NCI-H2227 (cell line): Measurements from ENCODE around the gene SIRPB2.

Experiments
- DNase-seq: peaks from one replicate; lab custom pipeline; 2025; ENCODE audit not compliant: unreplicated experiment; lab: John Stamatoyannopoulos, UW

Gene SIRPB2

DNA sequence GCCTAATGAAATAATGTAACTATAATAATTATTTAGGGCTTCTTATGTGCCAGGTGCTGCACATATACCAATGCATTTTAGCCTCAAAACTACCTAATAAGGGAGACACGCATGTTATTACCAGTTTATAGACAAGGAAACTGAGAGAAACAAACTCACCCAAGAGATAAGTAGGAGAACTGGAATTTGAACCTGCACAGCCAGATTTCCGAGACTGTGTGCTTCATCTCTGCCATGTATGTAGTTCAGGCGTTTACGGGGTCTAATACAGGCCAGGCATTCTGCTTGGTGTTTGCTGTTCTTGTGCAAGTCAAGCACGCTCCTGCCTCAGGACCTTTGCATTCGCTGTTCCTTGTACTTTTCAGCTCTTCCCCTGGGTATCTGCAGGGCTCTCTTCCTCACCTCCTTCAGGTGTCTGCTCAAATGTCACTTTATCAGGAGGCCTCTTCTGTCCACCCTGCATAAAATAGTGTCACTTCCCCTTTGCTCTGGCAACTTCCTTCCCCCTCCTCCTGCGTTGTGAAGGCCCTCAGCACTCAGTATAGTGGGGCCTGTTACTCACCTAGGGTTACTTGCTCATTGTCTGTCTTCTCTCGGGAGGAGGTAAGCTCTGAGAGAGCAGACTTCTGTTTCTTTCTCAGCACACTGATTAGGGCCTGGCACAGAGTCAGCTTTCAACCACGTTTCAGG, 18.5 kb downstream of the SIRPB2 start:
- no peak for DNase-seq

DNA sequence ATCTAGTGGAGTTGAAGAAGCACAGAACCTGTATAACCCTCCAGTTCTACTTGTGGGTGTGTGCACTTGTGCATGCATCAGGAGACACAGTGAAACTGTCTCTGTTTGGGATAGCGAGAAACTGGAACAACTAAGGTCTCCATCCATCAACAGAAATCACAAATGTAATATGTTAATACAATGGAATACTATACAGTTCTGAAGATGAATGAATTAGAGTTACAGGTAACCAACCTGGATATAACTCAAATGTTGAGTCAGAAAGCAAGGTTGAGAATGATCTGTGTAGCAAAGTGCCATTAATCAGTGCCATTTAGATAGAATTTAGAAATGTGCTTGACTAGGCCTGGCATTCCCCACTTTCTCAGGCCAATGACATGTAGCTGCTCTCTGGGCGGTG, 20.0 kb downstream of the SIRPB2 start:
- DNase-seq = no peak

DNA sequence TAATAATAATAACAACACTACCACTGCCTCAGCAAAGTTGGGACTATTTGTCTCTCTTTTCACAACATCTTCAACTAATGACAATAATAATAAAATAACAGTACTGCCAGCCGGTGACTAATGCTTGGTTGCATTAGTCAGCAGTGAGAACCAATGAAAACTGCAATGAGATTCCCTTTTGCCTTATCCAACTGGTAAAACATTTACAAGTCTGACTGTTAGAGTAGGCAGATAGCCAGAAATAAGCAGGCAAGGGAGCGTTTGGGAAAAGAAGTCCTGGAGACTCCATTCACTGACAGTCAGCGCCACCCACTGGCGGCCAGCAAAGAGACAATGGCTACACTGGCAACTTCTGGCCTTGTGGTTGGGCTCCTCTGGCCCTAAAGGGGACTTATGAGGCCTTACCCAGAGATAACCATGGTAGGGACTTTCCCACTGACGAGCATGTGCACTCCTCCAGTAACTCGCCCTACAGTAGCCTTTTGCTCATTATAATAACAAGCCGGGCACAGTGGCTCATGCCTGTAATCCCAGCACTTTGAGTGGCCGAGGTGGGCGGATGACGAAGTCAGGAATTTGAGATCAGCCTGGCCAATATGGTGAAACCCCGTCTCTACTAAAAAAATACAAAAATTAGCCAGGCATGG, 21.2 kb downstream of the SIRPB2 start:
- peak; percentile 83 for DNase-seq

DNA sequence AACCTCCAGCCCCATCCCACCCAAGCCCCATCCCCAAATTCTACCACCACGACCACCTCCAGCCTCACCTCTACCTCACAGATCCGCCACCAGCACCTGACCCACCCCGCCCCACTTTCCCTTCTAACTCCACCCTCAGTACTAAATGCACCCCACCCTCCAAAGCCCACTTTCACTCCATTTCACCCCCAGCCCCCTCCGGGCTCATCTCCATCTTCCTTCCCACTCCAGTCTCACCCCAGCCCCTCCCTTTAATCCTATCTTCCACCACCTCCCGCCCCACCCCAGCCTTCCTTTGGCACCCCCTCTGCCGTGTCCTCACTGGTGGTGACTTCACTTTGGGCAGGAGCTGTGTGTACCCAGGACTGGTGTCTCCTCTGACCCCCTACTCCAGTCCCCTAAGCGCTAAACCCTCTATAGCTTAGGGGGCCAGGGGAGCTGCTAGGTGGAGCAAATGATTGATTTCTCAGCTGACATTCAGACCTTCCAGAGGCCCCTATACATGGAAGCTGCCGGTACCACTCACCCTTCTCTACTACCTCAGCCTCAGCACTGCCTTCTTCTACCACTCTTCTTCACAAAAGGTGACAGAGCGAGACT, 21.8 kb downstream of the SIRPB2 start:
- DNase-seq = no peak

DNA sequence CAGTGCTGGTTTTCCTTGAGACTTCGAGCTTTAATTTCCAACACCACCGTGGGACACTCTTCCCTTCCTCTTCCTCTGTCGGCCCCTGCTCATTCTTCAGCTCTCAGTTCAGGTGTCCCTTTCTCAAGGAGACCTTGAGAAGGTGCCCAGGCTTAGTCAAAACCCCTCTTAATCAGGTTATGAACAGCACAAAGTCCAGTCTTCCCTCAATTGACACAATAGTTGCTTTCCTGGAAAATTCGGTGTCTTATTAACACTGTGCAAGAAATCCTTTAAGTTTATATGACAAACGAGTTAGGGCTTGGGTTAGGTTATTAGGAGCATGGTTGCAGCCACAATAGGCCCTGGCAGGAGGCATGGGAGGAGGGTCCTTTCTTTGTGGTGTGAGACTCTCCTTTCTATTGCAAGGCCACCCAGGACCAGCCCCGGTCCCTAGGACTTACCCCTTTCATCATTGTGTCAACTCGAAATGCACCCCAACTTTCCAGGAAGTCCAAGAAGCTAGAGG, 23.0 kb downstream of the SIRPB2 start:
- no peak for DNase-seq

DNA sequence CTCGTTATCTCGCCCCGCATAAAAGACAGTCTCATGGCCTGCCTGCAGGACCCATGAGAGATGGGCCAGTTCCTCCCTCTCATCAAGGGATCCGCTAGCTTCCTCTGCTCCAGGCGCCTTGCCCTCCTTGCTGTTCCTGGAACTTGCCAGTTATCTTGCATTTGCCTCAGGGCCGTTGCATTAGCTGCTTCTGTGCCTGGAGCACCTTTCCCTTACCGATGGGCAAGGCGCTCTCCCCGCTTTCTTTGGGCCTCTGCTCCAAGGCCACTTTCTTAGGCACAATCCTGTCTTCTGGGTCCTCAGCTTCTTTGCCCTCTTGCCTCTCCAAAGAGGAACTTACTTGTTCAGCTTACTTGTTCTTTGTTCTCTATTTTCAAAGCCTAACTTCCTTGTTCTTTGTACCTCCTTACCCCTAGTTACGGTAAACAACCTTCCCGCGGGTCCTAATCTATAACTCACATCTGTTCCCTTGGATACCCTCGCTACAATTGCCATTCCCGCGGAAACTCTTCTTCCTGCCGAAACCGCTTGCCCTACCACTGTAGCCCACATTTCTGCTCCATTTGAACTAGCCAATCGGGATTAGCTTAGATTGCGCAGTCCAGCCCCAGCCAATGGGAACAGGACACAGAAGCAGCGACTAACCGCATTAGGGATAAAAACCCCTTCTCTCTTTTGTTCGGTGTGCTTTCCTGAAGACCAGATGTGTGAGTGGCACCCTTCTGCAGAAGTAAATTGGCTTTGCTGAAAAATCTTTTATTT, 23.7 kb downstream of the SIRPB2 start:
- peak; percentile 31 for DNase-seq

DNA sequence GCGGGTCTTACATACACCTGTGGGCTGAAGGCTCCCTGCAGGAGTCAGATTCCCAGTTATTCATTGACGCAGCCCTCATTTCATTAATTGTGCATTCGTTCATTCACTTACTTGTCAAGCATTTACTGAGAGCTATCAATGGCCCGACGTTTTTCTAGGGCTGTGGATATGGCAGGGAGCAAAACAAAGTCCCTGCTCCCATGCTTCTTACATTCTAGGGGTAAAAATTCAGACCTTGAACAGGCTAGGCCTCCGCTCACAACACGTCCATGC, 24.2 kb downstream of the SIRPB2 start:
- DNase-seq = no peak

DNA sequence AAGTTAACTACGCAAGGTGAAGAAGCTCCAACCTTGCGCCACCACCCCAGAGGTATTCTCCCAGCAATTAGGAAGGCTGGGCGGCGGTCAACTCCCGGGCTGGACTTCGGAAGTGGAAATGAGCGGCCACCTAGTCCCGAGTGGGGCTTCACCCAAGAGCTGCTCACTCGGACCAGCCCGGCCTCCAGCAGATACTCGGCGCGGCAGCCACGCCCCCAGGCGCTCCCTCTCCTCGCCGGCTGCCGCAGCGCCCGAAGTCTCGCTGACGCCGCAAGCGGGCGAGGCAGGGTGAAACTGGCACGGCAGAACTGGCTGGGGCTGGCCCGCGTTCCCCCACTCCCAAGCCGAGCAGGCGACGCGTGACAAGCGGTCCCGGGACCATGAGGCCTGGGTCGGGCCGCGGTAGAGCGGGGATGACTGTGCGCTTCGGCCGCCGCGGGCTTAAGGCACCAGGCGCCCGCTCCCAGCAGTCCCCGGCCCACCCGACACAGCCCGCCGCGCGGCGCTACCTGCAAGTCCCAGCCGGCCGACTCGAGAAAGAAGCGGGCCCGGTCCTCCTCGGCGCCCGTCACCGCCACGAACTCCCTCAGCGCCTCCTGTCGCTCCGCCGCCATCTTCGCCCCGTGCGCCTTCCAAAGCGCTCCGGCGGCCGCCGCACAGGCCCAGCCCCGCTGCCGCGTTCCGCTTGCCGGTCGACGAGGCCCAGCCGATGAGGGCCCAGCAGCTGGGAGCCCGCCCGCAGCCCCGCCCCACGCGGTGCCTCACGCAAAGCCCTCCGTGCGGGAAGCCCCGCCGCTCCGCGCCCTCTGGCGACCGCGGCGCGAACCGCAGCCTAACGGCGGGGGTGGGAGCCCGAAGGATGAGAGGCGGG, 24.8 kb downstream of the SIRPB2 start, which contains the start of gene NSFL1C:
Gene NSFL1C, minus strand, starts transcription at position 639 of the 871 bp plus-strand sequence. Its CDS starts 25 bp downstream, at position 614.
- DNase-seq = peak; percentile 98

DNA sequence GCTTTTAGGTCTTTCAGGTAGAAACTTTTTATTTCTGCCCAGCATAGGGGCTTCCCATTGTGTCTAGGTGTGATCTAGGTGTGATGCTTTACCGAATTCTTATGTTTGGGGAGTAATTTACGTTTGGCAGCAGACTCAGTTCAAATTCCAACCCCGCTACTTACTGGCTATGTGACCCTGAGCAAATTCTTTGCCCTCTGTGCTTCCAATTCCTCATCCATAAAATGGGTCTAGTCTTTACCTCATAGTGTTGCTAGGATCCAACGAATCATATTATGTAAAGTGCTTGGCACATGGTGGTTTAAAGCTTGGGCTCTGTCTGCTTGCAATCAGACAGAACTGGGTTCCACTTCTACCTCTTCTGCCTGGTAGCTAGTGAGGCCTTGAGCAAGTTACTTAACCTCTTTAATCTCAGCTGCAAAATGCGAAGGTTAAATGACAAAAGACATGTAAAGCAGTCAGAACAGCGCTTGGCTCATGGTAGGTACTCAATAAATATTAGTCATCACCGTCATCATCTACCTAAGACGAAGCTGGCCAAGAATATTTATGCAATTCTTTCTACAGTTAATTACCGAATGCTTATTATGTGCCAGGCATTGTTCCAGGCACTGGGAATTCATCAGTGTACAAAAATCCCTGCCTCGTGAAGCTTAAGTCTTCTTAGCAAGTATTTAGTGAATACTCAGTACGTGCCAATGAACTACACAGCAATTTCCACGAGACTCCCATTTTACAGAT, 25.6 kb downstream of the SIRPB2 start:
- no peak for DNase-seq

DNA sequence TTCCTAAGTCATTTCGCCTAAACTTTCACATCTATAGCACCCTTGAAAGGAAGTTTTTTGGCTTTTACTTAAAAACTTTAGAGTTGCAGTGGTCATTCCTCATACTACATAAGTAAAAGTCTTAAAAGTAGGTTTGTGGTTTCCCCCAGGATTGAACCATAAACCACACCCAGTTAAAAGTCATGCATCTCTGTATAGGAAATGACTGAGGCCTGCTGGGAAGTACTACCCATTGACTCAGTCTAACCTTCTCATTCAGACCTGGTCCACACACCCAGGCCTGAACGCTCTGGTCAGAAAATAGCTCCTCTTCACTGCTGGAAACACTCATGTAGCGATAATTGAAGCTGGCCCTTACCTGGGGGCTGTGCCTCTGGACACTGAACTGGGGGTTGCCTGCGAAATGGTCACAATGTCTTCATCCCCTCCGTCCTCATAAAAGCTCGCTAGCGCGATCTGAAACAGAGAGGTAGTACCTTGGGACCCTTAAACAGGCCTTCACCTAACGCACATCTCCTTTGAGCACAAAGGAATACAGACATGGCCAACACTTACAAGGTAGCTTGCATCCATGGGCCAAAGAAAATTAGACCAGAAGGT, 27.1 kb downstream of the SIRPB2 start:
- DNase-seq = no peak

DNA sequence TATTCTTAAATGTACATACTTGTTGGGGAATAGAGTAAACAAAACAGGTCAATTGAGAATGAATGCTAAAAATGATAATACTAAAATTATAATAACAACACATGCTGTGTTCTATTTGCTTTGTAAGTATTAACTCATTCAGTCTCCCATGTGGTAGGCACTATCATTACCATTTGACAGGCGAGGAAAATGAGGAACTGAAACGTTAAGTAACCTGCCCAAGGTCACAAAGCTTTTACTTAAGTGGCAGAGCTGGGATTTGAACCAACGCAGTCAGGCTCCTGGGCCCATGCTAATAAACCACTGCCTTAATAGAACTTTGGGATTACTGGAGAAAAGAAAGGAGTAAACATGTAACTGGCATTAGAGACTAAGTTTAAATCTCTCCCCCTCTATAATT, 28.4 kb downstream of the SIRPB2 start:
- DNase-seq = no peak

DNA sequence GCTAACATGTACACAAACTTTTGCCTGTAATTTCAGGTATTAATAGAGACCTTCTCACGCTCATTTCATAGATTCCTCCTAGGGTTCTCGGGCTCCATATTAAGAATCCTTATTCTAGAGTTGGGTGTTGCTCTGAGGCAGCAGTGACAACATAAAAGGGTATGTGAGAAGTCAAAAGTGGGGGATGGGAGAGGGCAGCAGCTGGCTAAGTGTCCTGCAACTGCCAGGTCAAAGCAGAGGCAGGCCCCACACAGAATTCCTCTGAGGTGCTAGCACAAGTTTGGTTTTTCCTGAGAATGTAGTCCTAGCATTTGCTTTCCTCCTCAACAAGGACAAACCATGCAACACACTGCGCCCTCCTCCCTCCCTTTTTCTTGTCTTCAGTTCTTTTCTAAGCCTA, 29.2 kb downstream of the SIRPB2 start:
- no peak for DNase-seq

DNA sequence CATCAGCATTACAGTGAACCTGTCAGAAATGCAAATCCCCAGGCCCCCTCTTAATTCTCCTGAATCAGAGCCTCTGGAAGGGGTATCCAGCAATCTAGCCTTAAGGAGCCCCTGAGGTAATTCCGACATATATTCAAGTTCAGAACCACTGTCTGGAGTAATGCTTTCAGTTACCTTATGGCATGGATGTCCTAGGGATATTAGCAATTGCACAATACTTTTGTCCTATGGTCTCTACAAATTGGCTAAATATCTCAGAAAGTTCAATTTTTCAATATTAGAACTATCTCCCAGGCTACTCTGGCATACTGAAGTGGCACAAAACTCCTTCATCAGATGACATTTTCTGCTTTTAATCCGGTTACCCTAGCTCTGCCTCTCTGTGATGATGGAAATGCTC, 30.9 kb downstream of the SIRPB2 start:
- DNase-seq = no peak

DNA sequence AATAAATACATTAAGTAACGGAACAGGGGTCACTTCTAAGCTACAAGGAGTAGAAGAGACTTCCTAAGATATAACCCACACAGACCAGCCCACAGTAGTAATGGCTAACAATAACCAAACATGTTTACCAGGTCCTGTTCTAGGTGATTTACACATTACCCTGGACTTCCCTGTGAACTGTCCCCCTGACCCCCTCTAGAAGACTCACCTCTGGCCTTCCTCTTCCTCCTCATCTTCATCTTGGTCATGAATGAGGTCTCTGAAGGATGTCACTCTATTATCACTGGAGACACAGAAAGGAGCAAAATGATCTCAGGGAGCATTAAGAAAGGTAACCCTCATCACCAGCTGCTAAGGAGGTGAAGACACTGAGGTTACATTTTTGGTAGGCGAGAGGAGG, 33.2 kb downstream of the SIRPB2 start:
- no peak for DNase-seq

DNA sequence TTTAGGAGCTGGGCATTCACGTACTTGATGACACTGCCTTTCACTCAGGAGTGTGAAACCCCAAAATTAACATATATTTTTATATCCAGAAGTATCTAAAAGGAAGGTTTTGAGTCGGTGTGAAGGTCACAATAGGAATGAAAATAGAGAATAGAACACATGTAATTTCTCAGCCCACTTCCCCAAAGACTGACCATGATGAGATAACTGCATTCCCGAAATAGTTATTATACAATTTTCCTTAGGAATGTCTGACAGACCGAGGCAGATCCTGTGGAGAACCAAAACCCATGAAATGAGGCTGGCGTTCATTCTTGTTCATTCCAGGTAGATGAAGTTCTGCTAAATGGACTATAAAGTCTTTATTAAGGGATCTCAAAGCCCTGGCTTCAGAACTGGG, 34.9 kb downstream of the SIRPB2 start:
- no peak for DNase-seq

DNA sequence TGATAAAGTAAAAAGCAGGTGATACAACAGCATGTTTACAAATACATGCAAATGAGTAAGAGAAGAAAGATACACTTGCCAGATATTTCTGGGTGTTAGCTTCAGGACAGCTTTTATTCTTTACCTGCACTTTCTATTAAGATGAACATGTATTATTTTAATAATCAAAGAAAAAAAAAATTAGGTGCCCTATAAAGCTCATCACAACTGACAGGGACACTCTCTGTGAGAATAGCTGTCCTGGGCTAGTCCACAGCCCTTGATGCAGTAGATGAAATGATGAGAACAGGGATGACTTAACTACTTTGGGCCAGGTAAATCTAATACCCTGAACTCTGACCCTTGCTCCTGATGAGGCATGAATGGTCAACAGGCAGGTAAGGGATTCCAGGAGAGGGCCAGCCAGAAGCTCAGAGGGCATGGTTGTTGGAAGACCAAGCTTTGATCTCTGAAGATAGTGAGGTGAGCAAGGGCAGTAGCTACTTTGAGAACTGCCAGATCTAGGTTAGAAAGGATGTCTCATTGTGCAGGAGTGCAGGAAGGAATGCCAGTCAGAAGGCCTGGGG, 40.2 kb downstream of the SIRPB2 start:
- DNase-seq = peak; percentile 55

DNA sequence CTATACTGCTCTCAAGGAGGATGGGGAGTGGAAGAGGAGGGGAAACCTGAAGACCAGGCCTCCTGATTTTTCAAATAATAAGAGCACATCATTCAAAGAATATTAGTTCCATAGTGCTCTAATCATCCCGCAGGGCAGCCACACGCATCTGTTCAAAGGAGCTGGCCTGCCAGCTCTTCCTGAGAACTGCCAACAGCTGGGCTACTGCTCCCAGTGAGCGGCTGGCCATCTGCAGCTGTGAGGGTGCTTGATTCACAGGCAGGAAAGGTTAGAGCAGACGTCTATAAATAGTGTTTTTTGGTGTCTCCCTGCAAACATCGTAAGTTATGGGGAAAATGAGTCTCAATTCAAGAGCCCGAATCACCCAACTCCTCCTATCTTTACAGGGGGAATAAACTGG, 41.9 kb downstream of the SIRPB2 start:
- DNase-seq = no peak

DNA sequence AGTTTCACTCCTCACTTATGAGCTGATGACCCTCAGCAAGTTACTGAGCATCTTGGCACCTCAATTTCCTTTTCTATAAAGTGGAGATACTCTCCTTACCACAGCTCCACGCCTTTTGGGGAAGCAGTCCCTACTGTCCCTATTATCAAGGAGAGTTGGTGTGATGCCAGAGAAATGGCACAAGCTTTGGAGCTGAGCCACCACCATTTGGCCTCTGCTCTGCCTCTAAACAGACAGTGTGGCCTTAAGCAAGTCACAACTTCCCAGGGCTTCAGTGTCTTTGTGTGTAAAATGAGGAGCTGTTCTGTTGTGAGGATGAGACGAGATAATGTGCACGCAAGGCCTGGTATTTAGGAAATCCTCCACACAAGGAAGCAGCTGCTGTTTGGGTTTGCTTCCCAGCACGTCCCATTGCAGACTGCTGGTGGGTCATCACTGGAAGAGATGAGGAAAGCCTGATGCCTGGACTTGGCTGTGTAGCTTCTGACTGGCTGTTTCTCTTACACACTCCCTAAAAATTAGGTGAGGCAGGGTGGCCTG, 43.1 kb downstream of the SIRPB2 start:
- no peak for DNase-seq

DNA sequence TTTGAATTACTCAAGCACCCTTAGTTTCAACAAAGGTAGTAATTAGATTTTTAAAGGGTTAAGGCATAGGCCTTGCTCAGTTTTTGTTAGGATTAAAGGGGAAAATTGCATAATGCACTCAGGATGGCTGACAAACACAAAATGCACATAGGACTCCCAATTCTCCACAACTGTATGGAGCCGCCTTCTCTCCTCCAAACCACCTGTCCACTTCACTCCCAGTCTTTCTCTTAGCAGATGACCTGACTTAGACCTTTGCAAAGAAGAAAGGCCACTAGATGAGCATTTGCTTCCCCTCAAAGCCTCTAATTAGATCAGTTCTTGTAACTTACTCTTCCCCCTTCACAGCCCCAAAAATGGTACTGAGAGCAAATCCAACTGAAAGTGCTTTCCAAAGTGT, 44.7 kb downstream of the SIRPB2 start:
- DNase-seq = no peak
